ENCODE measurements around the gene GALNS. TPM values are rescaled to one million over a fixed set of nuclear protein-coding genes. Genes with fewer than 3 reads are reported as not detected.
A peak's percentile ranks its signal among the peaks of the same experiment; 100 is the strongest.

The GALNS gene
- total and polyA plus RNA-seq, 2 of the 8 experiments (the other 6 are each of a cell fraction or from before 2014, with no cell fraction given) = 8.9 to 17.8 TPM

GRCh38 chr16:88903267-88903666 is 46.5 kb upstream of the GALNS start:
- H3K4me3 ChIP-seq (ENCODE audit: extremely low read depth in 1 of 4, insufficient read depth in 2 of 4, low read depth in 3 of 4, low read length in 4 of 4) = no peak overlapping the region
- H2AK5ac ChIP-seq (ENCODE audit: low read depth, low read length) = no peak overlapping the region
- H3K56ac ChIP-seq (replicated peaks; ENCODE audit: insufficient read length, low read depth, low read length) = no peak overlapping the region
- no peak overlapping the region for H2BK120ac ChIP-seq (replicated peaks; ENCODE audit: low read depth, low read length)
- no peak overlapping the region for H3K18ac ChIP-seq (ENCODE audit: extremely low read depth, low read length)
- 84% methylated on average over 11 of the region's 14 CpGs; no CpG with 5 or more reads in 1 of the 2 experiments for WGBS, 2 experiments (ENCODE audit: extremely low coverage in 1 of 2, insufficient coverage in 1 of 2, insufficient read length in 1 of 2, insufficient replicate concordance in 2 of 2, low coverage in 1 of 2, low lambda C conversion rate in 2 of 2, missing lambda C conversion rate in 1 of 2)
- H3K79me2 ChIP-seq (ENCODE audit: control insufficient read depth in 1 of 2, insufficient read depth in 2 of 2, low read length in 2 of 2) = no peaks in the 10 kb centered on the region
- POLR2A ChIA-PET (ENCODE audit: partially characterized antibody) = interaction anchor here (0.7 kb wide), 1 partner anchor 21 kb away, joined by 5 read pairs; no protein-coding TSS in a partner anchor
- H3K9ac ChIP-seq (replicated peaks in 1 of 4; ENCODE audit: extremely low read depth in 1 of 4, low read depth in 3 of 4, low read length in 3 of 4) = no peak overlapping the region
- FAIRE-seq (no peak), DNase-seq (ENCODE audit: low read depth in 1 of 2, low spot score in 2 of 2) (no peak)
- H3K9me3 ChIP-seq (ENCODE audit: insufficient read depth in 2 of 2, low read depth in 1 of 2, low read length in 1 of 2) = no peaks in the 10 kb centered on the region
- no peak overlapping the region for H2BK12ac ChIP-seq (ENCODE audit: low read depth, low read length)
- H3K27ac ChIP-seq (ENCODE audit: low read depth, low read length) = no peak overlapping the region
- no peak overlapping the region for H3K14ac ChIP-seq (ENCODE audit: insufficient read length)
- CTCF ChIA-PET (ENCODE audit: partially characterized antibody) = no interaction called here
- no peak overlapping the region for H2BK20ac ChIP-seq (ENCODE audit: low read length)
- peaks cover 0 to 8% (median 4%) of the 10 kb centered on the region in 4 experiments; a peak in 3 of 7 replicates for H3K4me1 ChIP-seq (replicated peaks in 1 of 4; ENCODE audit: control insufficient read depth in 3 of 4, insufficient read depth in 4 of 4, low read length in 3 of 4)
- H4K5ac ChIP-seq (ENCODE audit: insufficient read length, low read depth, low read length) = no peak overlapping the region
- no peak overlapping the region for H3K4me2 ChIP-seq (ENCODE audit: insufficient read depth in 1 of 2, low read depth in 2 of 2, low read length in 2 of 2)
- H3K23ac ChIP-seq (ENCODE audit: insufficient read length) = no peak overlapping the region
- H4K20me1 ChIP-seq (replicated peaks in 1 of 2; ENCODE audit: control insufficient read depth in 1 of 2, insufficient read depth in 2 of 2, low read length in 2 of 2) = no peaks in the 10 kb centered on the region
- no peak overlapping the region for H3K4ac ChIP-seq (replicated peaks; ENCODE audit: insufficient read length, low read depth, low read length)
- H2AFZ ChIP-seq (ENCODE audit: low read length) = no peak overlapping the region
- H4K91ac ChIP-seq (replicated peaks; ENCODE audit: insufficient read length, low read length) = no peak overlapping the region
- no peaks in the 10 kb centered on the region for H3K79me1 ChIP-seq (ENCODE audit: low read depth, low read length)
- H3K36me3 ChIP-seq (ENCODE audit: control insufficient read depth in 2 of 4, insufficient read depth in 4 of 4, low read length in 3 of 4) = no peaks in the 10 kb centered on the region
- H2BK15ac ChIP-seq (ENCODE audit: low read length) = 0 out of 2 replicates have a peak overlapping the region, but pooled peaks have one; percentile 29
- H3K23me2 ChIP-seq (ENCODE audit: low read depth, low read length) = no peaks in the 10 kb centered on the region
- H4K8ac ChIP-seq (ENCODE audit: extremely low read depth, insufficient read depth, low read length) = peak overlapping the region; percentile 4; the same call in 1 of the 2 replicates
- no peaks in the 10 kb centered on the region for H3K27me3 ChIP-seq (replicated peaks in 1 of 4; ENCODE audit: control insufficient read depth in 3 of 4, extremely low read depth in 1 of 4, insufficient read depth in 3 of 4, low read length in 3 of 4)
- H2BK5ac ChIP-seq (ENCODE audit: low read depth, low read length) = no peak overlapping the region
- TF ChIP-seq TBP (IDR thresholded peaks at IDR 0.05; ENCODE audit: low read depth, low read length) = no peak
- TF ChIP-seq ZNF274 (IDR thresholded peaks at IDR 0.05; ENCODE audit: borderline replicate concordance, extremely low read depth, low read length) = no peak
- no peak for TF ChIP-seq TEAD4 (IDR thresholded peaks at IDR 0.05; ENCODE audit: low read depth, low read length)
- no peak for TF ChIP-seq SIRT6 (IDR thresholded peaks at IDR 0.05; ENCODE audit: low read length)
- TF ChIP-seq FOSL1 (IDR thresholded peaks at IDR 0.05; ENCODE audit: insufficient read depth, low read depth, low read length) = no peak
- TF ChIP-seq BACH1 (IDR thresholded peaks at IDR 0.05; ENCODE audit: low read length) = no peak
- TF ChIP-seq KDM1A (IDR thresholded peaks at IDR 0.05; ENCODE audit: borderline replicate concordance, low read length) = no peak
- TF ChIP-seq E2F6 (IDR thresholded peaks at IDR 0.05) = no peak
- TF ChIP-seq NRF1 (IDR thresholded peaks at IDR 0.05; ENCODE audit: low read depth, low read length) = no peak
- no peak for TF ChIP-seq CHD1 (IDR thresholded peaks at IDR 0.05; ENCODE audit: low read depth, low read length)
- TF ChIP-seq ATF2 (IDR thresholded peaks at IDR 0.05; ENCODE audit: low read length) = no peak
- no peak for TF ChIP-seq CREB1 (IDR thresholded peaks at IDR 0.05)
- TF ChIP-seq PHF8 (conservative IDR thresholded peaks at IDR 0.05; ENCODE audit: low read depth, low read length) = no peak
